ENCODE measurements around the gene H6PD.

DNA sequence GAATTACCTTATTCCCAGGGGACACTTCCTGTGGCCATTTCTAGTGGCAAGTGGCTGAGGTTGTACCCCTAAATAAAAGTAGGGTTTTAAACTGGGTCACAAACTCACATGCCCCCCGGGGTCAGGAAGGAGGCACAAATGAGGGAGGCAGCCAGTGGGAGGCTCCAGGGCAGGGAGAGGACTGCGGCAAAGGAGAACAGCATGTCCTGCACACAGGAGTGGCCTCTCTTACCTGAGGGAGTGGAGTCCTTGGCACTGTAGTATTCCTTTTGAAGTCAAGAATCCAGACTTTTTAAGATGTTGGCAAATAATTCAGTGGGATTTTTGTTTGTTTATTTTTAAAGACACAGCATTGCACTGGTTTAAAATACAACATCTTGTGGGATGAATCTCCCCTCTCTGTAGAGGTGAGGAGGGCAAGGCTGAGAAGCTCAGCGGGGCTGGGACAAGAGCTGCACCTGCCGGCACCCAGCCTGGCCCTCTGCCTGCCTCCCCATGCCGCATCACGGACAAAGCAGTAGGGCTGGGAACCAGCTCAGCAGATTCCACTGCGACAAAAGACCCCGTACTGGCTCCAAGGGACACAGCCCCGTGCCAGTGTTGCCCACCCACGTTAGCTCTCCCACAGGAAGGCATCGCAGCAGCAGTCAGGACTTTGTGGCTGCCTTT is 80.3 kb downstream of the H6PD start:
- TF ChIP-seq, protein P1, sequence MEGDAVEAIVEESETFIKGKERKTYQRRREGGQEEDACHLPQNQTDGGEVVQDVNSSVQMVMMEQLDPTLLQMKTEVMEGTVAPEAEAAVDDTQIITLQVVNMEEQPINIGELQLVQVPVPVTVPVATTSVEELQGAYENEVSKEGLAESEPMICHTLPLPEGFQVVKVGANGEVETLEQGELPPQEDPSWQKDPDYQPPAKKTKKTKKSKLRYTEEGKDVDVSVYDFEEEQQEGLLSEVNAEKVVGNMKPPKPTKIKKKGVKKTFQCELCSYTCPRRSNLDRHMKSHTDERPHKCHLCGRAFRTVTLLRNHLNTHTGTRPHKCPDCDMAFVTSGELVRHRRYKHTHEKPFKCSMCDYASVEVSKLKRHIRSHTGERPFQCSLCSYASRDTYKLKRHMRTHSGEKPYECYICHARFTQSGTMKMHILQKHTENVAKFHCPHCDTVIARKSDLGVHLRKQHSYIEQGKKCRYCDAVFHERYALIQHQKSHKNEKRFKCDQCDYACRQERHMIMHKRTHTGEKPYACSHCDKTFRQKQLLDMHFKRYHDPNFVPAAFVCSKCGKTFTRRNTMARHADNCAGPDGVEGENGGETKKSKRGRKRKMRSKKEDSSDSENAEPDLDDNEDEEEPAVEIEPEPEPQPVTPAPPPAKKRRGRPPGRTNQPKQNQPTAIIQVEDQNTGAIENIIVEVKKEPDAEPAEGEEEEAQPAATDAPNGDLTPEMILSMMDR (conservative IDR thresholded peaks at IDR 0.05; ENCODE audit: low read depth in 2 of 2), result no peak
- TF ChIP-seq POLR2AphosphoS5 (IDR thresholded peaks at IDR 0.05; ENCODE audit: low read depth), result no peak
- TF ChIP-seq EZH2 (IDR thresholded peaks at IDR 0.05; ENCODE audit: low read depth, unreplicated experiment), result no peak
- TF ChIP-seq, protein P2, sequence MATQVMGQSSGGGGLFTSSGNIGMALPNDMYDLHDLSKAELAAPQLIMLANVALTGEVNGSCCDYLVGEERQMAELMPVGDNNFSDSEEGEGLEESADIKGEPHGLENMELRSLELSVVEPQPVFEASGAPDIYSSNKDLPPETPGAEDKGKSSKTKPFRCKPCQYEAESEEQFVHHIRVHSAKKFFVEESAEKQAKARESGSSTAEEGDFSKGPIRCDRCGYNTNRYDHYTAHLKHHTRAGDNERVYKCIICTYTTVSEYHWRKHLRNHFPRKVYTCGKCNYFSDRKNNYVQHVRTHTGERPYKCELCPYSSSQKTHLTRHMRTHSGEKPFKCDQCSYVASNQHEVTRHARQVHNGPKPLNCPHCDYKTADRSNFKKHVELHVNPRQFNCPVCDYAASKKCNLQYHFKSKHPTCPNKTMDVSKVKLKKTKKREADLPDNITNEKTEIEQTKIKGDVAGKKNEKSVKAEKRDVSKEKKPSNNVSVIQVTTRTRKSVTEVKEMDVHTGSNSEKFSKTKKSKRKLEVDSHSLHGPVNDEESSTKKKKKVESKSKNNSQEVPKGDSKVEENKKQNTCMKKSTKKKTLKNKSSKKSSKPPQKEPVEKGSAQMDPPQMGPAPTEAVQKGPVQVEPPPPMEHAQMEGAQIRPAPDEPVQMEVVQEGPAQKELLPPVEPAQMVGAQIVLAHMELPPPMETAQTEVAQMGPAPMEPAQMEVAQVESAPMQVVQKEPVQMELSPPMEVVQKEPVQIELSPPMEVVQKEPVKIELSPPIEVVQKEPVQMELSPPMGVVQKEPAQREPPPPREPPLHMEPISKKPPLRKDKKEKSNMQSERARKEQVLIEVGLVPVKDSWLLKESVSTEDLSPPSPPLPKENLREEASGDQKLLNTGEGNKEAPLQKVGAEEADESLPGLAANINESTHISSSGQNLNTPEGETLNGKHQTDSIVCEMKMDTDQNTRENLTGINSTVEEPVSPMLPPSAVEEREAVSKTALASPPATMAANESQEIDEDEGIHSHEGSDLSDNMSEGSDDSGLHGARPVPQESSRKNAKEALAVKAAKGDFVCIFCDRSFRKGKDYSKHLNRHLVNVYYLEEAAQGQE (IDR thresholded peaks at IDR 0.05; ENCODE audit: unreplicated experiment), result no peak
- TF ChIP-seq, protein P3, sequence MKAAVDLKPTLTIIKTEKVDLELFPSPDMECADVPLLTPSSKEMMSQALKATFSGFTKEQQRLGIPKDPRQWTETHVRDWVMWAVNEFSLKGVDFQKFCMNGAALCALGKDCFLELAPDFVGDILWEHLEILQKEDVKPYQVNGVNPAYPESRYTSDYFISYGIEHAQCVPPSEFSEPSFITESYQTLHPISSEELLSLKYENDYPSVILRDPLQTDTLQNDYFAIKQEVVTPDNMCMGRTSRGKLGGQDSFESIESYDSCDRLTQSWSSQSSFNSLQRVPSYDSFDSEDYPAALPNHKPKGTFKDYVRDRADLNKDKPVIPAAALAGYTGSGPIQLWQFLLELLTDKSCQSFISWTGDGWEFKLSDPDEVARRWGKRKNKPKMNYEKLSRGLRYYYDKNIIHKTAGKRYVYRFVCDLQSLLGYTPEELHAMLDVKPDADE (IDR thresholded peaks at IDR 0.05), result no peak
- no peak for TF ChIP-seq EZH2phosphoT487 (IDR thresholded peaks at IDR 0.05; ENCODE audit: unreplicated experiment)
- TF ChIP-seq ZNF331 (CRISPR knock-in tag; IDR thresholded peaks at IDR 0.05; ENCODE audit: low read depth), result no peak
- TF ChIP-seq JUNB (IDR thresholded peaks at IDR 0.05; ENCODE audit: unreplicated experiment), result no peak
- TF ChIP-seq STAT1 (IDR thresholded peaks at IDR 0.05; ENCODE audit: unreplicated experiment), result no peak
- TF ChIP-seq CREB1 (CRISPR knock-in tag; IDR thresholded peaks at IDR 0.05; ENCODE audit: low read depth), result no peak
- no peak for TF ChIP-seq ZNF114 (CRISPR knock-in tag; IDR thresholded peaks at IDR 0.05)
